Osteocyte (in vitro differentiated cells): ENCODE results near the gene NRG3. TPM values are rescaled to one million over a fixed set of nuclear protein-coding genes. Genes with fewer than 3 reads are reported as not detected.

ENCODE experiments used
- DNase-seq: peaks from one replicate; pipeline ENCODE4 v3.0.0; 2021; ENCODE audit warnings: mixed read lengths; ENCODE audit not compliant: unreplicated experiment; ENCODE audit errors: extremely low spot score
- H3K27ac Mint-ChIP-seq: one replicate; pipeline ENCODE4 v1.8.0; 2021; ENCODE audit warnings: mild to moderate bottlenecking, mixed read lengths; ENCODE audit not compliant: unreplicated experiment
- H3K27me3 Mint-ChIP-seq: one replicate; pipeline ENCODE4 v1.8.0; 2021; ENCODE audit warnings: mixed read lengths; ENCODE audit not compliant: unreplicated experiment
- H3K36me3 Mint-ChIP-seq: one replicate; pipeline ENCODE4 v1.8.0; 2021; ENCODE audit warnings: mixed read lengths; ENCODE audit not compliant: unreplicated experiment
- H3K4me1 Mint-ChIP-seq: one replicate; pipeline ENCODE4 v1.8.0; 2021; ENCODE audit warnings: mixed read lengths; ENCODE audit not compliant: unreplicated experiment
- H3K4me3 Mint-ChIP-seq: one replicate; pipeline ENCODE4 v1.8.0; 2021; ENCODE audit warnings: mild to moderate bottlenecking, moderate library complexity, mixed read lengths; ENCODE audit not compliant: unreplicated experiment
- H3K9me3 Mint-ChIP-seq: one replicate; pipeline ENCODE4 v1.8.0; 2021; ENCODE audit warnings: mixed read lengths; ENCODE audit not compliant: unreplicated experiment
- total RNA-seq: library from RNA; stranded (reverse); gene quantifications from 2 replicates; pipeline ENCODE4 v1.2.1, GENCODE V29; 2021
- TF ChIP-seq, protein P1 (sequence below): fragments of 200-600 bp; sonication (generic); IDR thresholded peaks from 2 replicates; pipeline ENCODE4 v1.5.0; 2021; ENCODE audit warnings: antibody characterized with exemption, mild to moderate bottlenecking, moderate library complexity

Gene NRG3
- total RNA-seq, 1 donor from 2014 or later: not detected

GRCh38 chr10:82645221-82645620, 770.2 kb downstream of the NRG3 start:
- H3K36me3 Mint-ChIP-seq: no peaks in the 10 kb centered on the region
- peaks cover 7% of the 10 kb centered on the region for H3K9me3 Mint-ChIP-seq
- no peak for DNase-seq
- TF ChIP-seq, protein P1, sequence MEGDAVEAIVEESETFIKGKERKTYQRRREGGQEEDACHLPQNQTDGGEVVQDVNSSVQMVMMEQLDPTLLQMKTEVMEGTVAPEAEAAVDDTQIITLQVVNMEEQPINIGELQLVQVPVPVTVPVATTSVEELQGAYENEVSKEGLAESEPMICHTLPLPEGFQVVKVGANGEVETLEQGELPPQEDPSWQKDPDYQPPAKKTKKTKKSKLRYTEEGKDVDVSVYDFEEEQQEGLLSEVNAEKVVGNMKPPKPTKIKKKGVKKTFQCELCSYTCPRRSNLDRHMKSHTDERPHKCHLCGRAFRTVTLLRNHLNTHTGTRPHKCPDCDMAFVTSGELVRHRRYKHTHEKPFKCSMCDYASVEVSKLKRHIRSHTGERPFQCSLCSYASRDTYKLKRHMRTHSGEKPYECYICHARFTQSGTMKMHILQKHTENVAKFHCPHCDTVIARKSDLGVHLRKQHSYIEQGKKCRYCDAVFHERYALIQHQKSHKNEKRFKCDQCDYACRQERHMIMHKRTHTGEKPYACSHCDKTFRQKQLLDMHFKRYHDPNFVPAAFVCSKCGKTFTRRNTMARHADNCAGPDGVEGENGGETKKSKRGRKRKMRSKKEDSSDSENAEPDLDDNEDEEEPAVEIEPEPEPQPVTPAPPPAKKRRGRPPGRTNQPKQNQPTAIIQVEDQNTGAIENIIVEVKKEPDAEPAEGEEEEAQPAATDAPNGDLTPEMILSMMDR: no peak
- H3K4me1 Mint-ChIP-seq: no peaks in the 10 kb centered on the region
- no peak overlapping the region for H3K27ac Mint-ChIP-seq
- no peaks in the 10 kb centered on the region for H3K27me3 Mint-ChIP-seq
- no peak overlapping the region for H3K4me3 Mint-ChIP-seq

DNA sequence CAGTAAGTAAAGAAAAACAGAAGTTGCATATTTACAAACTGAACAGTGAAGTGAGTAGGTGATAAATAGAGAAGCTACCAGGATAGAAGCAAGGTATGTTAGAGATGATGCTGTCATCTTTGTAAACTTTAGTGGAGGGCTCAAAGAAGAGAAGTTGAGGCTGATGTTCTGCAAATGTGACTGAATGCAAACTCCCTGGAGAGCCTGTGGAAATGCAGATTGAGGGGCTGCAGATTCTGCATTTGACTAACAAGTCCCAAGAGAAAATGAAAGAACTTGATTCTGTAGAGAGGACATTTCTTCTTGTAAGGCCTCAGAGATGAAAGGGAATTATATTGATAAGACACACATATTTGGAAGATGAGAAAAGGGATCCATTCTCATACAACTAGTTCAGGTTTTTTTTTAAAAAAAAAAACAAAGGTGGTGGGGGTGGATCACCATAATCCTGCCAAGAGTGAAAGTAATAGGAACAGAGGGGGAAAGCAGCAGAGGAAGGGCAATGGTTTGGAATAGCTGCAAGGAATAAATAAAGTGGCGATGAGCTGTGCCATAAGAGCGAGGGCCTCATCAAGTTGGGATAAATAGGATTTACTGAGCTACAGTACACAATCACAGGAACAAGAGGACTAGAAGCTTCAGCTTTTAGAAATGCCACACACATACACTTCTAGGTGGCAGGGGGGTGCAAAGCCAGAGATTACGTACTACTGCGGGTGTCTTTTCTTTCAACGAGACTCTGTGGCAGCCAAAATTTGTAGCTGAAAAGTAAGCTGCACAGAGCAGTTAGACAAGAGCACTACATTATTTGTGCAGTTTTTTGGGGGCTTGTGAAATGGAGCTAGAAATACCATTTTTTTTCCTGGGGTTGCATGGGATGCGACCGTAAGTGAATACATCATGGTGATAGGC, 778.5 kb downstream of the NRG3 start:
- no peaks in the 10 kb centered on the region for H3K36me3 Mint-ChIP-seq
- no peaks in the 10 kb centered on the region for H3K9me3 Mint-ChIP-seq
- no peak for DNase-seq
- no peaks in the 10 kb centered on the region for H3K27me3 Mint-ChIP-seq
- H3K27ac Mint-ChIP-seq: no peak overlapping the region
- H3K4me1 Mint-ChIP-seq: no peaks in the 10 kb centered on the region
- TF ChIP-seq, protein P1: no peak
- no peak overlapping the region for H3K4me3 Mint-ChIP-seq

GRCh38 chr10:82660205-82660604, 785.2 kb downstream of the NRG3 start:
- H3K27ac Mint-ChIP-seq: no peak overlapping the region
- H3K27me3 Mint-ChIP-seq: no peaks in the 10 kb centered on the region
- no peak overlapping the region for H3K4me3 Mint-ChIP-seq
- TF ChIP-seq, protein P1: no peak
- no peaks in the 10 kb centered on the region for H3K4me1 Mint-ChIP-seq
- H3K9me3 Mint-ChIP-seq: no peaks in the 10 kb centered on the region
- no peak for DNase-seq
- H3K36me3 Mint-ChIP-seq: no peaks in the 10 kb centered on the region

DNA sequence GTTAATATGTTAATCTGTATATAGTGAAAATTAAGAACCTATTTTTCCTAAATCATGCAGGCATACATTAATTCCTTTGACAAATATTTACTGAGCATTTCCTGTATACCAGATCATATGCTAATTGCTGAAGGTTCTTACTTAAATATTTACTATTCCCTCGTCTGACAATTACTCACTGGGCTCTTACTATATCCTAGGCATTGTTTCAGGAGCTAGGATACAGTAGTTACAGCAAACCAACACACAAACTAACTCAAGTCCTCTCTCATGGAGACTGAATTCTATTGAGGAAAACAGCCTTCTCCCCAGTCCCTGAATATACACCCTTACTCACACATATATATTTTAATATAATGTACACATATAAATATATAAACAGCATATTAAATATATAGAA, 786.0 kb downstream of the NRG3 start:
- Mint-ChIP-seq H3K27me3 (no peaks in the 10 kb centered on the region), H3K36me3 (no peaks in the 10 kb centered on the region), H3K4me3 (no peak overlapping the region), H3K9me3 (no peaks in the 10 kb centered on the region), H3K4me1 (no peaks in the 10 kb centered on the region), H3K27ac (no peak overlapping the region)
- no peak for DNase-seq
- TF ChIP-seq, protein P1: no peak

- Mint-ChIP-seq H3K9me3 (no peaks in the 10 kb centered on the region), H3K36me3 (no peaks in the 10 kb centered on the region)
These were observed 786.7 kb downstream of the NRG3 start for GRCh38 chr10:82661701-82662100.

More at GRCh38 chr10:82661701-82662100, 786.7 kb downstream of the NRG3 start:
- no peaks in the 10 kb centered on the region for H3K4me1 Mint-ChIP-seq
- no peaks in the 10 kb centered on the region for H3K27me3 Mint-ChIP-seq
- no peak for DNase-seq
- TF ChIP-seq, protein P1: no peak
- no peak overlapping the region for H3K27ac Mint-ChIP-seq
- no peak overlapping the region for H3K4me3 Mint-ChIP-seq
